HEK293 (cell line): Measurements from ENCODE around the gene MAP4K2.

Experiments
- GLIS2 ChIP-seq: fragments of 450-650 bp; formaldehyde crosslinking; IDR thresholded peaks from 2 replicates; pipeline ENCODE4 v1.5.1; 2016; ENCODE audit warnings: missing biosample characterization, missing genetic modification characterization
- HOXA7 ChIP-seq: sonication (generic); formaldehyde crosslinking; IDR thresholded peaks from 2 replicates; pipeline ENCODE4 v1.8.1; 2022; ENCODE audit warnings: missing genetic modification reagents, borderline replicate concordance
- ZBTB1 ChIP-seq: fragments of 450-650 bp; formaldehyde crosslinking; IDR thresholded peaks from 2 replicates; pipeline ENCODE4 v1.5.1; 2016; ENCODE audit warnings: missing biosample characterization, missing genetic modification characterization
- ZNF19 ChIP-seq: fragments of 450-650 bp; formaldehyde crosslinking; IDR thresholded peaks from 2 replicates; pipeline ENCODE4; 2016; ENCODE audit warnings: missing biosample characterization, missing genetic modification characterization, low read depth
- ZNF768 ChIP-seq: fragments of 450-650 bp; formaldehyde crosslinking; IDR thresholded peaks from 2 replicates; pipeline ENCODE4 v1.5.1; 2018; ENCODE audit warnings: missing biosample characterization, mild to moderate bottlenecking, missing genetic modification characterization
- ZNF791 ChIP-seq: fragments of 450-650 bp; formaldehyde crosslinking; IDR thresholded peaks from 2 replicates; pipeline ENCODE4 v1.5.1; 2016; ENCODE audit warnings: missing biosample characterization, missing genetic modification characterization
- TF ChIP-seq, protein P1 (sequence below): fragments of 450-650 bp; formaldehyde crosslinking; IDR thresholded peaks from 2 replicates; pipeline ENCODE4 v1.5.1; 2016; ENCODE audit warnings: missing biosample characterization, missing genetic modification characterization

DNA sequence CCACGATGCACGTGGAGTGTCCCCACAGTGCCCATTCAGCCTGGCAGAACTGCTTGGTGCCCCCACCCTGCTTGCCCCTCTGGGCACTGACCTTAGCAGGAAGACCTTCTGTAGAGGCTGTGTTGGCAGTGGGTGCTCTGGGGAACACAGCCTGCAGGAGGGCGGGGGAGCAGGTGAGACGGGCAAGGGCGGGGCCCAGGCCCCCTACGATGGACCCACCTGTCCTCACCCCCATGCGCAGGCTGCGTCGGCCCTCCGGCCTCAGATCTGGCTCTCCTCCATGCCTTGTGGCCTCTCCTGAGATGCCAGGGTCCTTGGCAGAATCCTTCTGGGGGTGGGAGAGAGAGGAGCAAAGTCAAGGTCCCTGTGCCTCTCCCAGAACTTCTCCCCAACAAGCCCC, 30.5 kb upstream of the MAP4K2 start:
- no peak for TF ChIP-seq HOXA7
- TF ChIP-seq, protein P1, sequence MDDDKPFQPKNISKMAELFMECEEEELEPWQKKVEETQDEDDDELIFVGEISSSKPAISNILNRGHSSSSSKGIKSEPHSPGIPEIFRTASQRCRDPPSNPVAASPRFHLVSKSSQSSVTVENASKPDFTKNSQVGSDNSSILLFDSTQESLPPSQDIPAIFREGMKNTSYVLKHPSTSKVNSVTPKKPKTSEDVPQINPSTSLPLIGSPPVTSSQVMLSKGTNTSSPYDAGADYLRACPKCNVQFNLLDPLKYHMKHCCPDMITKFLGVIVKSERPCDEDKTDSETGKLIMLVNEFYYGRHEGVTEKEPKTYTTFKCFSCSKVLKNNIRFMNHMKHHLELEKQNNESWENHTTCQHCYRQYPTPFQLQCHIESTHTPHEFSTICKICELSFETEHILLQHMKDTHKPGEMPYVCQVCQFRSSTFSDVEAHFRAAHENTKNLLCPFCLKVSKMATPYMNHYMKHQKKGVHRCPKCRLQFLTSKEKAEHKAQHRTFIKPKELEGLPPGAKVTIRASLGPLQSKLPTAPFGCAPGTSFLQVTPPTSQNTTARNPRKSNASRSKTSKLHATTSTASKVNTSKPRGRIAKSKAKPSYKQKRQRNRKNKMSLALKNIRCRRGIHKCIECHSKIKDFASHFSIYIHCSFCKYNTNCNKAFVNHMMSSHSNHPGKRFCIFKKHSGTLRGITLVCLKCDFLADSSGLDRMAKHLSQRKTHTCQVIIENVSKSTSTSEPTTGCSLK (tag by site-specific recombination) = no peak
- TF ChIP-seq ZNF791 (tag by site-specific recombination) = no peak
- no peak for TF ChIP-seq GLIS2 (tag by site-specific recombination)
- no peak for TF ChIP-seq ZNF19 (tag by site-specific recombination)
- TF ChIP-seq ZNF768 (tag by site-specific recombination) = no peak
- no peak for TF ChIP-seq ZBTB1
